Measurements from ENCODE around the gene TMEM38B. TPM values are rescaled to one million over a fixed set of nuclear protein-coding genes. Genes with fewer than 3 reads are reported as not detected.
"Not testable (repeated sequence)": the region's sequence is repeated elsewhere in the genome, so short reads cannot be mapped to it uniquely, and the experiment has no call there.

The TMEM38B gene
- polyA plus RNA-seq, 3 donors: 3.1 to 4.8 (median 3.2) TPM

DNA sequence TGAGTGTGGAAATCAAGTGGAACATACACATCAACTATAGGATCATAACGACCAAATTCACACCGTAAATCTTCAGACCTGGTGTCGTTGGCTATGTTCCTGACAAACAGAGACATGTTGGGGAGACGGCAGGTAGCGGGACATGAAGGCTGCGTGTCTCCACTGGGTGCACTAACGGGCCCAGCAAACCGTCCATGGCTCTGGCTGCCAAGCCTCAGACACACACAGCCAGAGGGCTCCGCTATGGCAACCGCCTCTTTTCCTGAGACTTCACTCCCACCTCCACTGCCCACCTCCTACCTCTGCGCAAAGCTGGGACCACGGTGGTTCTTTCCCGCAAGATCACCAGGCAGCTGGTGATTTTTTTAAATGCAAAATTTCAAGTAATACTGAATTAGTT is 16.3 kb downstream of the TMEM38B start:
- 95 to 96% (median 95%) methylated on average over 13 of the region's 13 CpGs for WGBS, 3 donors
- no peak overlapping the region for H3K27ac ChIP-seq (ENCODE audit: low read depth, low read length)

- 87 to 90% (median 88%) methylated on average over 7 of the region's 7 CpGs for WGBS, 3 donors
- no peak overlapping the region for H3K27ac ChIP-seq (ENCODE audit: low read depth, low read length)
Measured at GRCh38 chr9:105711867-105712266, 17.5 kb downstream of the TMEM38B start.

DNA sequence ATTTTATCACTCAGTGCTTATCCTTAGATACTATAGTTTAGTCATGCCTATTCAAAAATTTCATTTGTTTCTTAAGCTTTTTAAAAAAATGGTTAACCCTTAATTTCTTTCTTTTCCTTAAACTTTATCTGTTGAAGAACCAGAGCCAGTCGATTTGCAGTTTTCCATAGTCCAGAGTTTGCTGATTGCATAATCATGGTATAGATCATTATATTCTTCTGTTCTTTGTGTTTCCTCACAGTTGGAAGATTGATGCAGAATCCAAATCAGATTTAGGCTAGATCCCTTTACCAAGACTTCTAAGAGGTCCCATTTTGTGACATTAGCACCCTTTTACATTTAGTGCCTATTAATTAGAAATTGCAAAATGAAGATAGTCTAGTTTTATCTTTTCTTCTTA is 18.0 kb downstream of the TMEM38B start:
- 60 to 92% (median 80%) methylated on average over 1 of the region's 1 CpG for WGBS, 3 donors
- H3K27ac ChIP-seq (ENCODE audit: low read depth, low read length): no peak overlapping the region

- 92 to 95% (median 93%) methylated on average over 6 of the region's 6 CpGs for WGBS, 3 donors
- no peak overlapping the region for H3K27ac ChIP-seq (ENCODE audit: low read depth, low read length)
Measured at GRCh38 chr9:105712773-105713172, 18.4 kb downstream of the TMEM38B start.

- WGBS, 3 donors: 93 to 98% (median 97%) methylated on average over 11 of the region's 11 CpGs
Measured at GRCh38 chr9:105713260-105714019, 19.1 kb downstream of the TMEM38B start.

GRCh38 chr9:105714020-105714331 is 19.6 kb downstream of the TMEM38B start:
- WGBS, 3 donors: 92 to 98% (median 93%) methylated on average over 2 of the region's 2 CpGs
- no peak overlapping the region for H3K27ac ChIP-seq (ENCODE audit: low read depth, low read length)

More at GRCh38 chr9:105713260-105714019, 19.1 kb downstream of the TMEM38B start:
- no peak overlapping the region for H3K27ac ChIP-seq (ENCODE audit: low read depth, low read length)

DNA sequence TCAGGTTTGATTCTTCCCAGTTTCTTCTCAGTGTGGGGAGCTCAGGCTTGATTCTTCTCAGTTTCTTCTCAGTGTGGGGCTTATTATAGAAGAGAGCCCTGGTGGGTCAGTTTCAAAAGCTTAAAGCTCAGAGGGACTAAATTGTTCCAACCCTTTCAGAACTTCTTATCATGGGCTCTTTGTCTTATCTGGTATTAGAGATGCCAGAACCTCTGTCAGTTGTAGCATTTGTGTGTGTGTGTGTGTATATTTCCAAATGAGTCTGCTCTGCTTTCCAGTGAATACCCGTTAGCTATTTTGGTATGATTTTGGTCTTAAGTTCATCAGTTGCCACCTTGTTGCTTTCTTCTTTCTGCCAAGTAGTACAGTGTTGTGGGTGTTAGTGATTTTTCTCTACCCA is 21.8 kb downstream of the TMEM38B start:
- no peak overlapping the region for H3K27ac ChIP-seq (ENCODE audit: low read depth, low read length)
- 78 to 89% (median 81%) methylated on average over 1 of the region's 1 CpG for WGBS, 3 donors

DNA sequence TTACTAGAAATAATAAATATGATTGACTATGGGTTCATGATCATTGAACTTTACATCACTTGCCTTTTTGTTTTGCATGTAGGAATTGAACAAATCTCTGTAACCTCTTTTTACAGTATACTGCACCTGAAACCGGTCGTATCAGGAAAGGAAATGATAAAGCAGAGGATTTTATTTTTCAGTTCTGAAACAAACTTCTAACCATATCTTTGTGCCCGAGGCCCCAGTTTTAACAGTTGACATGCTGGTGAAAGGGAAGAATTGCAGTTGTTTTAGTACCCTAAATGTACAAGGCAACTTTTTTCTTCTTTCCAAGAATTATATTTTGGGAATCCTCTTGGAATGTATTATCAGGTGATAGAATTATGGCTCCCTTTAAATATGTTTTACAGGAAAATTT is 27.8 kb downstream of the TMEM38B start:
- 79 to 89% (median 86%) methylated on average over 3 of the region's 3 CpGs for WGBS, 3 donors
- no peak overlapping the region for H3K27ac ChIP-seq (ENCODE audit: low read depth, low read length)

DNA sequence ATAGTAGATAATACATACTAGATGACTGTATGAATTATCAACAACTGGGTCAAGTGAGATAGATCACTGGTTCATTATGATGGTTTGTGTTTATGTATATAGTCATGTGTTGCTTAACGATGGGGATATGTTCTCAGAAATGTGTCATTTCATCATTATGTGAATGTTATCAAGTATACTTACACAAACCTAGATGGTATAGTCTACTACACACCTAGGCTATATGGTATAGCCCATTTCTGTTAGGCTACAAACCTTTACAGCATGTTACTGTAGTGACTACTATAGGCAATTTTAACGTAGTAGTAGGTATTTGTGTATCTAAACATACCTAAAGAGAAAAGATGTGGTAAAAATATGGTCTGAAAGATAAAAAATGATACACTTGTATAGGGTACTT is 31.0 kb downstream of the TMEM38B start:
- no peak overlapping the region for H3K27ac ChIP-seq (ENCODE audit: low read depth, low read length)
- 85 to 95% (median 89%) methylated on average over 2 of the region's 2 CpGs for WGBS, 3 donors

DNA sequence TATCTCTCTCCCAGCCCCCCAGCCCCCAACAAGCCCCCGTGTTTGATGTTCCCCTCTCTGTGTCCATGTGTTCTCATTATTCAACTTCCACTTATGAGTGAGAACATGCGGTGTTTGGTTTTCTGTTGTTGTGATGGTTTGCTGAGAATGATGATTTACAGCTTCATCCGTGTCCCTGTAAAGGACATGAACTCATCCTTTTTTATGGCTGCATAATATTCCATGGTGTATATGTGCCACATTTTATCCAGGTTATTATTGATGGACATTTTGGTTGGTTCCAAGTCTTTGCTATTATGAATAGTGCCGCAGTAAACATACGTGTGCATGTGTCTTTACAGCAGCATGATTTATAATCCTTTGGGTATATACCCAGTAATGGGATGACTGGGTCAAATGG is 33.9 kb downstream of the TMEM38B start:
- 95 to 99% (median 96%) methylated on average over 5 of the region's 5 CpGs for WGBS, 3 donors
- not testable (repeated sequence) for H3K27ac ChIP-seq (ENCODE audit: low read depth, low read length)

GRCh38 chr9:105731420-105731819 is 37.1 kb downstream of the TMEM38B start:
- WGBS, 3 donors: 97 to 100% (median 100%) methylated on average over 1 to 2 of the region's 2 CpGs
- not testable (repeated sequence) for H3K27ac ChIP-seq (ENCODE audit: low read depth, low read length)

GRCh38 chr9:105735366-105735765 is 41.0 kb downstream of the TMEM38B start:
- H3K27ac ChIP-seq (ENCODE audit: low read depth, low read length): no peak overlapping the region

GRCh38 chr9:105737205-105737604 is 42.9 kb downstream of the TMEM38B start:
- WGBS, 3 donors: 95 to 98% (median 95%) methylated on average over 4 of the region's 4 CpGs
- no peak overlapping the region for H3K27ac ChIP-seq (ENCODE audit: low read depth, low read length)

DNA sequence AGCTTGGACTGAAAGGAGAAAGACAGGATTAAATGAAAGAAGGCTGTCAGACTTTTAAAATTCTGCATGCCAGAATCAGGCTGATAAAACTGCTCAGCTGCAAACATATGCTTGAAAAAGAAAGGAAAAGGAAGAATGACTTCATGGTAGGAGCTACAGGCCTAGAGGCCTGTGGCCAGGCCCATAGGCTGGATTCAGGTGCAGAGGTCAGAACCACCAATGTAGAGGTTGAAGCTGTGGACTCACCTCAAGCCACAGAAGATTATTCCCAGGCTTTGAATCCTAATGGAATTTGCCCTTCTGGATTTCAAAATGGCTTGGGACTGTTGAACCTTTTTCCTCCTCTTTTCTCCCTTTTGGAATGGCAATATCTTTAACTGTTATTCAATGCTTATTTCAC is 47.7 kb downstream of the TMEM38B start:
- H3K27ac ChIP-seq (ENCODE audit: low read depth, low read length): no peak overlapping the region

DNA sequence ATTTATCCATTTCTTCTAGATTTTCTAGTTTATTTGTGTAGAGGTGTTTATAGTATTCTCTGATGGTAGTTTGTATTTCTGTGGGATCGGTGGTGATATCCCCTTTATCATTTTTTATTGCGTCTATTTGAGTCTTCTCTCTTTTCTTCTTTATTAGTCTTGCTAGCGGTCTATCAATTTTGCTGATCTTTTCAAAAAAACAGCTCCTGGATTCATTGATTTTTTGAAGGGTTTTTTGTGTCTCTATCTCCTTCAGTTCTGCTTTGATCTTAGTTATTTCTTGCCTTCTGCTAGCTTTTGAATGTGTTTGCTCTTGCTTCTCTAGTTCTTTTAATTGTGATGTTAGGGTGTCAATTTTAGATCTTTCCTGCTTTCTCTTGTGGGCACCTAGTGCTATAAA is 53.0 kb downstream of the TMEM38B start:
- not testable (repeated sequence) for H3K27ac ChIP-seq (ENCODE audit: low read depth, low read length)
- 96 to 100% (median 97%) methylated on average over 1 to 2 of the region's 3 CpGs for WGBS, 3 donors

GRCh38 chr9:105751761-105752160 is 57.4 kb downstream of the TMEM38B start:
- no peak overlapping the region for H3K27ac ChIP-seq (ENCODE audit: low read depth, low read length)
- WGBS, 3 donors: 83 to 96% (median 95%) methylated on average over 4 of the region's 4 CpGs

- no peak overlapping the region for H3K27ac ChIP-seq (ENCODE audit: low read depth, low read length)
- 89 to 94% (median 91%) methylated on average over 12 of the region's 12 CpGs for WGBS, 3 donors
Measured at GRCh38 chr9:105757496-105758251, 63.3 kb downstream of the TMEM38B start.

- 94 to 95% (median 95%) methylated on average over 8 of the region's 8 CpGs for WGBS, 3 donors
Measured at GRCh38 chr9:105760053-105760452, 65.7 kb downstream of the TMEM38B start.

GRCh38 chr9:105782561-105783494 is 88.5 kb downstream of the TMEM38B start:
- H3K27ac ChIP-seq (ENCODE audit: low read depth, low read length): not testable (repeated sequence)
- WGBS, 3 donors: 90 to 97% (median 94%) methylated on average over 18 to 22 of the region's 27 CpGs

More at GRCh38 chr9:105760053-105760452, 65.7 kb downstream of the TMEM38B start:
- no peak overlapping the region for H3K27ac ChIP-seq (ENCODE audit: low read depth, low read length)

Measured in adipose tissue (tissue), 3 donors.